IMR-90 (cell line): ENCODE measurements around the gene PDCL3. TPM values are rescaled to one million over a fixed set of nuclear protein-coding genes. Genes with fewer than 3 reads are reported as not detected.

Source experiments
- ATAC-seq: fragments of 200-7000 bp; cut with Tn5 transposase; 2 replicates; pipeline ENCODE4 v1.9.1; 2020; ENCODE audit warnings: low read depth, mild to moderate bottlenecking, moderate library complexity
- BruUV-seq: library from RNA; stranded (reverse); fragments of 400-500 nt; replicated peaks from 2 replicates; lab custom pipeline; 2021; lab: Mats Ljungman, UMichigan
- CTCF ChIA-PET: fragments of 300-600 bp; formaldehyde crosslinking; extraction: SDS; loops from one replicate; lab custom pipeline; 2021; ENCODE audit warnings: antibody characterized with exemption; lab: Yijun Ruan, JAX
- POLR2A ChIA-PET: fragments of 300-600 bp; sonication (Branson Sonifier 250); formaldehyde crosslinking; loops from one replicate; lab custom pipeline; 2022; ENCODE audit warnings: antibody characterized with exemption; ENCODE audit not compliant: unreplicated experiment; lab: Charles Lee
- DNase-seq: peaks from one replicate; pipeline ENCODE4 v3.0.0; 2013
- H2AFZ ChIP-seq: replicated peaks from 2 replicates; pipeline ENCODE3; 2013; ENCODE audit warnings: low read length, mild to moderate bottlenecking; ENCODE audit not compliant: poor library complexity
- H2AK5ac ChIP-seq: 2 replicates; pipeline ENCODE4 v1.6.1; 2013; ENCODE audit warnings: low read depth, low read length, inconsistent platforms
- H2AK9ac ChIP-seq: replicated peaks from 2 replicates; pipeline ENCODE3; 2013; ENCODE audit warnings: mild to moderate bottlenecking, low read depth, low read length, moderate library complexity; ENCODE audit not compliant: poor library complexity
- H2BK120ac ChIP-seq: 2 replicates; pipeline ENCODE4 v1.6.1; 2013; ENCODE audit warnings: low read depth, low read length, inconsistent platforms
- H2BK15ac ChIP-seq: 3 replicates; pipeline ENCODE4 v1.6.1; 2013; ENCODE audit warnings: low read depth, low read length, inconsistent platforms
- H2BK20ac ChIP-seq: 2 replicates; pipeline ENCODE4 v1.6.1; 2013; ENCODE audit warnings: low read depth, mild to moderate bottlenecking, inconsistent platforms, low read length, moderate library complexity
- H2BK5ac ChIP-seq: 2 replicates; pipeline ENCODE4 v1.6.1; 2013; ENCODE audit warnings: mild to moderate bottlenecking, low read depth, low read length, inconsistent platforms; ENCODE audit not compliant: poor library complexity, severe bottlenecking
- H3K14ac ChIP-seq: replicated peaks from 2 replicates; pipeline ENCODE4 v1.6.1; 2013; ENCODE audit warnings: low read depth, low read length, inconsistent platforms
- H3K18ac ChIP-seq: 2 replicates; pipeline ENCODE4 v1.6.1; 2013; ENCODE audit warnings: low read depth, low read length, control low read depth
- H3K23ac ChIP-seq: 2 replicates; pipeline ENCODE4 v1.6.1; 2013; ENCODE audit warnings: low read depth, low read length, inconsistent platforms
- H3K27ac ChIP-seq: 2 replicates; pipeline ENCODE4 v1.5.1; 2013; ENCODE audit warnings: mild to moderate bottlenecking, control low read depth, low read length; ENCODE audit not compliant: insufficient read depth
- H3K27me3 ChIP-seq: 2 replicates; pipeline ENCODE4 v1.6.1; 2013; ENCODE audit warnings: low read length; ENCODE audit not compliant: control insufficient read depth, insufficient read depth
- H3K36me3 ChIP-seq: 2 replicates; pipeline ENCODE4 v1.6.1; 2013; ENCODE audit warnings: low read length, mixed read lengths; ENCODE audit not compliant: control insufficient read depth, insufficient read depth
- H3K4ac ChIP-seq: 2 replicates; pipeline ENCODE4 v1.6.1; 2013; ENCODE audit warnings: low read depth, low read length, inconsistent platforms
- H3K4me1 ChIP-seq: 2 replicates; pipeline ENCODE4 v1.6.1; 2013; ENCODE audit warnings: low read length, mixed read lengths; ENCODE audit not compliant: control insufficient read depth, insufficient read depth
- H3K4me2 ChIP-seq: 2 replicates; pipeline ENCODE4 v1.6.1; 2013; ENCODE audit warnings: low read depth, mild to moderate bottlenecking, control low read depth, low read length, moderate library complexity
- H3K4me3 ChIP-seq: 2 replicates; pipeline ENCODE4 v1.5.1; 2013; ENCODE audit warnings: low read depth, mild to moderate bottlenecking, control low read depth, low read length, moderate library complexity; ENCODE audit not compliant: insufficient read depth
- H3K56ac ChIP-seq: 2 replicates; pipeline ENCODE4 v1.6.1; 2013; ENCODE audit warnings: low read length, inconsistent platforms; ENCODE audit not compliant: insufficient read depth; ENCODE audit errors: extremely low read depth
- H3K79me1 ChIP-seq, 2 experiments: 2 replicates each; pipeline ENCODE4 v1.6.1; 2013; ENCODE audit warnings: low read length in 2 of 2, inconsistent platforms in 1 of 2, low read depth in 1 of 2
- H3K9ac ChIP-seq: 2 replicates; pipeline ENCODE4 v1.6.1; 2013; ENCODE audit warnings: low read depth, low read length, control low read depth
- H3K9me1 ChIP-seq: 2 replicates; pipeline ENCODE4 v1.6.1; 2013; ENCODE audit warnings: low read length, inconsistent platforms; ENCODE audit not compliant: insufficient read depth
- H3K9me3 ChIP-seq: 2 replicates; pipeline ENCODE4 v1.6.1; 2013; ENCODE audit warnings: low read length; ENCODE audit not compliant: control insufficient read depth, insufficient read depth
- H4K20me1 ChIP-seq: 2 replicates; pipeline ENCODE4 v1.6.1; 2013; ENCODE audit warnings: low read length, inconsistent platforms; ENCODE audit not compliant: insufficient read depth
- H4K5ac ChIP-seq: 2 replicates; pipeline ENCODE4 v1.6.1; 2013; ENCODE audit warnings: mild to moderate bottlenecking, low read depth, low read length, control low read depth
- H4K8ac ChIP-seq, 2 experiments: 2 replicates each; pipeline ENCODE4 v1.6.1; 2013; ENCODE audit warnings: low read depth in 2 of 2, low read length in 2 of 2, control low read depth in 1 of 2, inconsistent platforms in 1 of 2
- H4K91ac ChIP-seq: 2 replicates; pipeline ENCODE4 v1.6.1; 2013; ENCODE audit warnings: low read depth, low read length, inconsistent platforms; ENCODE audit not compliant: insufficient read depth
- BHLHE40 ChIP-seq: fragments of 150-350 bp; IDR thresholded peaks from 2 replicates; pipeline ENCODE4 v1.6.1; 2016; ENCODE audit warnings: mild to moderate bottlenecking, low read depth, low read length
- CEBPB ChIP-seq: IDR thresholded peaks from 2 replicates; pipeline ENCODE4 v1.6.1; 2012; ENCODE audit warnings: low read depth, low read length, improper control_type of control experiment
- CHD1 ChIP-seq: IDR thresholded peaks from 2 replicates; pipeline ENCODE4 v1.6.1; 2012; ENCODE audit warnings: low read depth, low read length, improper control_type of control experiment
- CTCF ChIP-seq: conservative IDR thresholded peaks from 2 replicates; pipeline ENCODE4 v1.5.1; 2012; ENCODE audit warnings: mild to moderate bottlenecking, low read depth, low read length, improper control_type of control experiment
- FOS ChIP-seq: fragments of 150-350 bp; IDR thresholded peaks from 2 replicates; pipeline ENCODE4 v1.6.1; 2016; ENCODE audit warnings: low read depth, low read length
- MAFK ChIP-seq: IDR thresholded peaks from 2 replicates; pipeline ENCODE4 v1.6.1; 2012; ENCODE audit warnings: low read depth, low read length, improper control_type of control experiment
- MAZ ChIP-seq: IDR thresholded peaks from 2 replicates; pipeline ENCODE4 v1.6.1; 2012; ENCODE audit warnings: low read depth, mild to moderate bottlenecking, low read length, improper control_type of control experiment, moderate library complexity, borderline replicate concordance
- MXI1 ChIP-seq: IDR thresholded peaks from 2 replicates; pipeline ENCODE4 v1.6.1; 2012; ENCODE audit warnings: low read depth, mild to moderate bottlenecking, low read length, moderate library complexity, borderline replicate concordance
- NFE2L2 ChIP-seq: fragments of 150-350 bp; IDR thresholded peaks from 2 replicates; pipeline ENCODE4 v1.6.1; 2016; ENCODE audit warnings: low read depth, mild to moderate bottlenecking, low read length
- POLR2A ChIP-seq: IDR thresholded peaks from 2 replicates; pipeline ENCODE4 v1.6.1; 2012; ENCODE audit warnings: mild to moderate bottlenecking, low read depth, low read length
- RAD21 ChIP-seq: IDR thresholded peaks from 2 replicates; pipeline ENCODE4 v1.6.1; 2012; ENCODE audit warnings: low read length, improper control_type of control experiment
- RCOR1 ChIP-seq: IDR thresholded peaks from 2 replicates; pipeline ENCODE4 v1.6.1; 2012; ENCODE audit warnings: mild to moderate bottlenecking, low read length, improper control_type of control experiment; ENCODE audit not compliant: insufficient replicate concordance
- RFX5 ChIP-seq: IDR thresholded peaks from 2 replicates; pipeline ENCODE4 v1.8.0; 2012; ENCODE audit warnings: low read depth, mild to moderate bottlenecking, low read length, moderate library complexity
- SMC3 ChIP-seq: fragments of 150-350 bp; IDR thresholded peaks from 2 replicates; pipeline ENCODE4 v1.6.1; 2016; ENCODE audit warnings: low read depth, mild to moderate bottlenecking, antibody characterized with exemption, low read length, moderate library complexity
- USF2 ChIP-seq: fragments of 150-350 bp; IDR thresholded peaks from 2 replicates; pipeline ENCODE4 v1.6.1; 2017; ENCODE audit warnings: mild to moderate bottlenecking, antibody characterized with exemption, low read length, low read depth
- WGBS, 2 experiments: methylation state at CpG; one replicate each; pipeline versions ENCODE4 v1.1.5 to v1.1.7; 2013; ENCODE audit warnings: missing lambda C conversion rate in 2 of 2; ENCODE audit not compliant: insufficient read length in 1 of 2; ENCODE audit errors: extremely low coverage in 2 of 2; 5-methylcytosine and 5-hydroxymethylcytosine counted together
- dilution Hi-C: fragments of 300-500 bp; cut with HindIII; formaldehyde crosslinking; loops from one replicate; pipeline ENCODE4 v1.14.3; 2018; ENCODE audit warnings: low sequenced_read_pairs; ENCODE audit not compliant: unreplicated experiment
- in situ Hi-C: fragments of 300-500 bp; cut with MboI; formaldehyde crosslinking; loops from 3 replicates; pipeline ENCODE4 v1.14.3; 2019; ENCODE audit warnings: low sequenced_read_pairs, inconsistent platforms, mixed read lengths
- intact Hi-C: fragments of 100-400 bp; cut with micrococcal nuclease; formaldehyde crosslinking; loops from 2 replicates; pipeline ENCODE4 v1.10.0; 2022
- polyA plus RNA-seq, 3 experiments: library from polyadenylated mRNA; depleted of rRNA; stranded (reverse); fragments of >200 nt; gene quantifications; 2 replicates each; pipeline ENCODE4 v1.2.3, GENCODE V29; 2012; ENCODE audit warnings: low replicate concordance in 1 of 3
- total RNA-seq: library from RNA; depleted of rRNA; stranded (reverse); fragments of >200 nt; gene quantifications from 2 replicates; pipeline ENCODE4 v1.2.3, GENCODE V29; 2012
- TF ChIP-seq, protein P1 (sequence below): fragments of 150-350 bp; IDR thresholded peaks from 2 replicates; pipeline ENCODE4 v1.6.1; 2016; ENCODE audit warnings: low read depth, mild to moderate bottlenecking, low read length, moderate library complexity, borderline replicate concordance

The PDCL3 gene
- total and polyA plus RNA-seq, 2 of the 4 experiments (the other 2 are of a cell fraction) = 9.5 to 26.4 TPM

- Histone ChIP-seq H3K9ac (no peak overlapping the region), H2BK5ac (no peak overlapping the region), H2AK5ac (no peak overlapping the region), H4K20me1 (no peaks in the 10 kb centered on the region), H3K4me2 (no peak overlapping the region), H3K4me1 (no peaks in the 10 kb centered on the region), H2AFZ (no peak overlapping the region), H2AK9ac (no peak overlapping the region), H3K14ac (no peak overlapping the region), H3K27ac (no peak overlapping the region), H3K9me1 (no peaks in the 10 kb centered on the region), H2BK15ac (no peak overlapping the region), H3K79me1 (no peaks in the 10 kb centered on the region), H4K8ac (no peak overlapping the region), H3K18ac (no peak overlapping the region), H3K27me3 (peaks cover 64% of the 10 kb centered on the region), H3K4ac (no peak overlapping the region), H3K56ac (no peak overlapping the region), H3K4me3 (no peak overlapping the region), H2BK20ac (no peak overlapping the region), H3K23ac (no peak overlapping the region), H3K9me3 (peaks cover 3% of the 10 kb centered on the region; the same call in 1 of the 2 replicates), H2BK120ac (no peak overlapping the region), H4K91ac (no peak overlapping the region), H3K36me3 (no peaks in the 10 kb centered on the region), H4K5ac (no peak overlapping the region)
- TF ChIP-seq BHLHE40 = no peak
- no peak for TF ChIP-seq MAFK
- TF ChIP-seq CTCF = no peak
- no peak for TF ChIP-seq RFX5
- TF ChIP-seq NFE2L2 = no peak
- no peak for TF ChIP-seq MAZ
- TF ChIP-seq, protein P1, sequence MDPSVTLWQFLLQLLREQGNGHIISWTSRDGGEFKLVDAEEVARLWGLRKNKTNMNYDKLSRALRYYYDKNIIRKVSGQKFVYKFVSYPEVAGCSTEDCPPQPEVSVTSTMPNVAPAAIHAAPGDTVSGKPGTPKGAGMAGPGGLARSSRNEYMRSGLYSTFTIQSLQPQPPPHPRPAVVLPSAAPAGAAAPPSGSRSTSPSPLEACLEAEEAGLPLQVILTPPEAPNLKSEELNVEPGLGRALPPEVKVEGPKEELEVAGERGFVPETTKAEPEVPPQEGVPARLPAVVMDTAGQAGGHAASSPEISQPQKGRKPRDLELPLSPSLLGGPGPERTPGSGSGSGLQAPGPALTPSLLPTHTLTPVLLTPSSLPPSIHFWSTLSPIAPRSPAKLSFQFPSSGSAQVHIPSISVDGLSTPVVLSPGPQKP = no peak
- TF ChIP-seq SMC3 = no peak
- no peak for TF ChIP-seq USF2
- no peak for TF ChIP-seq RCOR1
- TF ChIP-seq POLR2A = no peak
- no peak for TF ChIP-seq CHD1
- TF ChIP-seq RAD21 = no peak
- TF ChIP-seq MXI1 = no peak
- TF ChIP-seq FOS = no peak
- no peak for TF ChIP-seq CEBPB
- ChIA-PET CTCF (no interaction called here), POLR2A (no interaction called here)
- in situ Hi-C loops = loop anchor here (25.0 kb wide), 2 partner anchors 188 to 588 kb away; partner anchors contain the start of gene NPAS2
- 100% methylated on average over 1 of the region's 4 CpGs; no CpG with 5 or more reads in 1 of the 2 experiments for WGBS, 2 experiments
- no TSS peak for BruUV-seq
- dilution Hi-C loops = no loop called here
- ATAC-seq (no peak), DNase-seq (no peak)
- intact Hi-C loops = no loop called here
Observed at GRCh38 chr2:100624536-100624935, 61.7 kb downstream of the PDCL3 start.
